CD8-positive, alpha-beta memory T cell (primary cell): ENCODE measurements around the gene MCCC2. TPM values are rescaled to one million over a fixed set of nuclear protein-coding genes. Genes with fewer than 3 reads are reported as not detected.
"Not testable (repeated sequence)": the region's sequence is repeated elsewhere in the genome, so short reads cannot be mapped to it uniquely, and the experiment has no call there.

Experiments
- CTCF ChIA-PET: fragments of 350-600 bp; sonication (Branson Sonifier 250); formaldehyde crosslinking; loops from one replicate; lab custom pipeline; 2021; ENCODE audit warnings: antibody characterized with exemption; lab: Charles Lee
- POLR2A ChIA-PET: fragments of 350-600 bp; sonication (Branson Sonifier 250); formaldehyde crosslinking; loops from one replicate; lab custom pipeline; 2021; ENCODE audit warnings: antibody characterized with exemption; lab: Charles Lee
- DNase-seq, 5 donors: peaks; one replicate each; pipeline versions ENCODE4 v3.0.0 to v3.0.0-alpha.2; 2020 to 2022; ENCODE audit warnings: mixed read lengths in 1 of 5
- H3K27ac ChIP-seq: one replicate; pipeline ENCODE4 v1.7.0; 2013; ENCODE audit warnings: low read depth, mild to moderate bottlenecking, low read length, moderate library complexity
- H3K27me3 ChIP-seq: 2 replicates; pipeline ENCODE4 v1.7.0; 2013; ENCODE audit warnings: low read length, mild to moderate bottlenecking; ENCODE audit not compliant: insufficient read depth, poor library complexity, severe bottlenecking
- H3K36me3 ChIP-seq: 2 replicates; pipeline ENCODE4 v1.7.0; 2013; ENCODE audit warnings: mild to moderate bottlenecking, low read length, moderate library complexity; ENCODE audit not compliant: insufficient read depth
- H3K4me1 ChIP-seq: 2 replicates; pipeline ENCODE4 v1.7.0; 2013; ENCODE audit warnings: mild to moderate bottlenecking, low read length, moderate library complexity; ENCODE audit not compliant: insufficient read depth
- H3K4me3 ChIP-seq: 2 replicates; pipeline ENCODE4 v1.7.0; 2013; ENCODE audit warnings: mild to moderate bottlenecking, low read length
- H3K9me3 ChIP-seq: 2 replicates; pipeline ENCODE4 v1.7.0; 2013; ENCODE audit warnings: mild to moderate bottlenecking, low read length
- H3K27ac Mint-ChIP-seq, 8 donors: one replicate each; pipeline ENCODE4 v1.8.0; 2020 to 2021; ENCODE audit warnings: mixed read lengths in 8 of 8, mild to moderate bottlenecking in 6 of 8, inconsistent platforms in 3 of 8, moderate library complexity in 3 of 8
- H3K27me3 Mint-ChIP-seq, 2 donors: one replicate each; pipeline ENCODE4 v1.8.0; 2020 to 2021; ENCODE audit warnings: mixed read lengths in 2 of 2, mild to moderate bottlenecking in 1 of 2, moderate library complexity in 1 of 2
- H3K36me3 Mint-ChIP-seq, 3 donors: one replicate each; pipeline ENCODE4 v1.8.0; 2020 to 2021; ENCODE audit warnings: mixed read lengths in 3 of 3, inconsistent platforms in 1 of 3, mild to moderate bottlenecking in 1 of 3
- H3K4me1 Mint-ChIP-seq, 3 donors: one replicate each; pipeline ENCODE4 v1.8.0; 2020 to 2021; ENCODE audit warnings: mixed read lengths in 3 of 3, inconsistent platforms in 1 of 3, mild to moderate bottlenecking in 1 of 3
- H3K4me3 Mint-ChIP-seq, 7 donors: one replicate each; pipeline ENCODE4 v1.8.0; 2020 to 2021; ENCODE audit warnings: mixed read lengths in 7 of 7, mild to moderate bottlenecking in 6 of 7, moderate library complexity in 4 of 7, inconsistent platforms in 2 of 7
- H3K9me3 Mint-ChIP-seq, 5 donors: one replicate each; pipeline ENCODE4 v1.8.0; 2020 to 2022; ENCODE audit warnings: mixed read lengths in 5 of 5, mild to moderate bottlenecking in 3 of 5, moderate library complexity in 2 of 5, inconsistent platforms in 1 of 5
- polyA plus RNA-seq: library from polyadenylated mRNA; unstranded; fragments of 300-500 nt; fragmentation: Illumina TruSeq; gene quantifications from one replicate; pipeline ENCODE4 v1.2.3, GENCODE V29; 2021
- total RNA-seq, 2 experiments: library from RNA; stranded (reverse); gene quantifications; one replicate each; pipeline ENCODE4 v1.2.3, GENCODE V29; 2021

MCCC2 gene
- total and polyA plus RNA-seq, 3 experiments from 2014 or later, result 26.0 to 63.8 (median 62.8) TPM

- no peaks in the 10 kb centered on the region for H3K9me3 ChIP-seq
- no peak overlapping the region for H3K27ac ChIP-seq
- no peak overlapping the region for H3K4me3 ChIP-seq
- Mint-ChIP-seq H3K4me3 (peak overlapping the region in 2 of 7 donors; percentile 63 to 80), H3K9me3 (no peaks in the 10 kb centered on the region), H3K4me1 (peaks cover 26 to 35% (median 30%) of the 10 kb centered on the region in 3 donors), H3K27ac (peak overlapping the region; percentile 83 to 94 (median 88)), H3K36me3 (peaks cover 8 to 61% (median 28%) of the 10 kb centered on the region in 3 donors), H3K27me3 (no peaks in the 10 kb centered on the region)
- H3K4me1 ChIP-seq, result peaks cover 16% of the 10 kb centered on the region
- H3K36me3 ChIP-seq, result peaks cover 27% of the 10 kb centered on the region
- no peak for DNase-seq
- POLR2A ChIA-PET, result interaction anchor here (0.6 to 1.8 kb wide), 2 partner anchors 13 to 145 kb away, joined by 3 to 11 read pairs; partner anchors contain the start of genes BDP1 and MCCC2
- CTCF ChIA-PET, result interaction anchor here (0.8 to 2.3 kb wide), 14 partner anchors 10 to 155 kb away, joined by 3 to 23 read pairs (median 4); partner anchors contain the start of genes BDP1 and MCCC2
- no peaks in the 10 kb centered on the region for H3K27me3 ChIP-seq
Observed at GRCh38 chr5:71600783-71601182, 13.6 kb downstream of the MCCC2 start.

DNA sequence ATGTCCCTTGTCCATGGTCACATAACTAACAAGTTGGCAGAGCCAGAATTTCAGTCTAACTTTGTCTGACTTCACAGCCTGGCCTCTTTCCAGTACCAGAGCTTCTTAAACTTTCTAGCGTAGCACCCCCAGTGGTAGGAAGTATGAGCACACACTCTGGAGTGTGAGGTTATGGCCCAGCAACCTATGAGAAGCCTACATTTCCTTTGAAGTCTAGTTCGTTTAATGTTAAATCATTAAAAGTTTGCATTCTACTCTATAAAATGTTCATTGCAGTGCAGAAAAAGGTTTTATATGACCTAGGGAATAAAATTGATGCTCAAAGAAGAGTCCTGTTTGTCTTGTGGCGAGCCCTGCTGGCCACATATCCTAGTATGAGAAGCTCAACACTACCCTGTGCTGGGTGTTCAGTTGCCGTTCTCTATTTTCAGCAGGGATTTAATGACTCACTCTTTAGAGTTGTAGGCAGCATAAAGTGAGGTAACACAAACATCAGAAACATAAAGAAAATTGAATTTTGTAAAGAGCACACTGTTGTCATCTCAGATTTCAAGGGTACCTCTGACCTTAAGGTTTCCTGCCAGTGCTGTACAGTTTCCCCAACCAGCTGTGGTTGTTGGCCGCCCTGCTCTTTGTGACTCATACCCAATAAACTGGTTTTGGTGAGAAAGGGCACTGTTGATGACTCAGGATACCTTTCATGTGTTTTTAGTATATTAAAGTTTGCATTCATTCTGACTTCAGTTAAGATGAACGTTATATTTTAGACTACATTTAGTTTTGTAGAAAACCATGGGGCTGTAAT, 14.3 kb downstream of the MCCC2 start:
- peak overlapping the region; percentile 83 to 94 (median 88) for H3K27ac Mint-ChIP-seq
- H3K27me3 Mint-ChIP-seq, result no peaks in the 10 kb centered on the region
- Histone ChIP-seq H3K27ac (no peak overlapping the region), H3K36me3 (peaks cover 21% of the 10 kb centered on the region), H3K27me3 (no peaks in the 10 kb centered on the region), H3K9me3 (no peaks in the 10 kb centered on the region), H3K4me1 (peaks cover 16% of the 10 kb centered on the region), H3K4me3 (no peak overlapping the region)
- H3K9me3 Mint-ChIP-seq, result no peaks in the 10 kb centered on the region
- H3K4me1 Mint-ChIP-seq, result peaks cover 26 to 35% (median 30%) of the 10 kb centered on the region in 3 donors
- peaks cover 8 to 58% (median 22%) of the 10 kb centered on the region in 3 donors for H3K36me3 Mint-ChIP-seq
- POLR2A ChIA-PET, result interaction anchor here (0.6 to 1.8 kb wide), 2 partner anchors 14 to 146 kb away, joined by 3 to 11 read pairs; partner anchors contain the start of genes BDP1 and MCCC2
- H3K4me3 Mint-ChIP-seq, result peak overlapping the region in 6 of 7 donors; percentile 33 to 80 (median 56)
- peak; percentile 48 to 88 (median 57) for DNase-seq
- CTCF ChIA-PET, result interaction anchor here (0.8 to 2.3 kb wide), 16 partner anchors 11 to 154 kb away, joined by 3 to 23 read pairs (median 3); partner anchors contain the start of genes BDP1 and MCCC2

DNA sequence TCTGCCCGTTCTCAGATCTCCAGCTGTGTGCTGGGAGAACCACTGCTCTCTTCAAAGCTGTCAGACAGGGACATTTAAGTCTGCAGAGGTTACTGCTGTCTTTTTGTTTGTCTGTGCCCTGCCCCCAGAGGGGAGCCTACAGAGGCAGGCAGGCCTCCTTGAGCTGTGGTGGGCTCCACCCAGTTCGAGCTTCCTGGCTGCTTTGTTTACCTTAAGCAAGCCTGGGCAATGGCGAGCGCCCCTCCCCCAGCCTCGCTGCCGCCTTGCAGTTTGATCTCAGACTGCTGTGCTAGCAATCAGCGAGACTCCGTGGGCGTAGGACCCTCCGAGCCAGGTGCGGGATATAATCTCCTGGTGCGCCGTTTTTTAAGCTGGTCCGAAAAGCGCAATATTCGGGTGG, 22.8 kb downstream of the MCCC2 start:
- H3K36me3 ChIP-seq, H3K27ac Mint-ChIP-seq, H3K27me3 ChIP-seq, H3K4me3 ChIP-seq, CTCF ChIA-PET, H3K27me3 Mint-ChIP-seq, H3K9me3 Mint-ChIP-seq, H3K9me3 ChIP-seq, H3K4me3 Mint-ChIP-seq, POLR2A ChIA-PET, H3K4me1 ChIP-seq, H3K27ac ChIP-seq: not testable (repeated sequence)
- H3K36me3 Mint-ChIP-seq, result peaks cover 7 to 41% (median 14%) of the 10 kb centered on the region in 3 donors
- peak in 1 of 5 donors; percentile 54 for DNase-seq
- peaks cover 3 to 12% (median 9%) of the 10 kb centered on the region in 3 donors for H3K4me1 Mint-ChIP-seq

- no peak overlapping the region for H3K27ac ChIP-seq
- H3K4me3 Mint-ChIP-seq, result no peak overlapping the region
- no peaks in the 10 kb centered on the region for H3K27me3 ChIP-seq
- POLR2A ChIA-PET, result no interaction called here
- H3K27me3 Mint-ChIP-seq, result no peaks in the 10 kb centered on the region
- H3K36me3 ChIP-seq, result peaks cover 7% of the 10 kb centered on the region
- H3K36me3 Mint-ChIP-seq, result peaks cover 29 to 73% (median 41%) of the 10 kb centered on the region in 3 donors
- no peaks in the 10 kb centered on the region for H3K4me1 ChIP-seq
- no peak overlapping the region for H3K27ac Mint-ChIP-seq
- no peak overlapping the region for H3K4me3 ChIP-seq
- H3K4me1 Mint-ChIP-seq, result peaks cover 22 to 34% (median 32%) of the 10 kb centered on the region in 3 donors
- no peaks in the 10 kb centered on the region for H3K9me3 Mint-ChIP-seq
- H3K9me3 ChIP-seq, result no peaks in the 10 kb centered on the region
- DNase-seq, result no peak
- CTCF ChIA-PET, result no interaction called here
Observed at GRCh38 chr5:71615809-71616208, 28.7 kb downstream of the MCCC2 start.

GRCh38 chr5:71620630-71621029, 33.5 kb downstream of the MCCC2 start:
- H3K36me3 ChIP-seq, result peaks cover 7% of the 10 kb centered on the region
- H3K27me3 ChIP-seq, result no peaks in the 10 kb centered on the region
- Mint-ChIP-seq H3K4me3 (no peak overlapping the region), H3K27me3 (no peaks in the 10 kb centered on the region), H3K4me1 (peaks cover 27 to 40% (median 39%) of the 10 kb centered on the region in 3 donors), H3K27ac (no peak overlapping the region), H3K9me3 (no peaks in the 10 kb centered on the region), H3K36me3 (peaks cover 35 to 79% (median 39%) of the 10 kb centered on the region in 3 donors)
- CTCF ChIA-PET, result no interaction called here
- H3K4me1 ChIP-seq, result no peaks in the 10 kb centered on the region
- H3K4me3 ChIP-seq, result no peak overlapping the region
- DNase-seq, result no peak
- no peaks in the 10 kb centered on the region for H3K9me3 ChIP-seq
- H3K27ac ChIP-seq, result no peak overlapping the region
- POLR2A ChIA-PET, result no interaction called here

DNA sequence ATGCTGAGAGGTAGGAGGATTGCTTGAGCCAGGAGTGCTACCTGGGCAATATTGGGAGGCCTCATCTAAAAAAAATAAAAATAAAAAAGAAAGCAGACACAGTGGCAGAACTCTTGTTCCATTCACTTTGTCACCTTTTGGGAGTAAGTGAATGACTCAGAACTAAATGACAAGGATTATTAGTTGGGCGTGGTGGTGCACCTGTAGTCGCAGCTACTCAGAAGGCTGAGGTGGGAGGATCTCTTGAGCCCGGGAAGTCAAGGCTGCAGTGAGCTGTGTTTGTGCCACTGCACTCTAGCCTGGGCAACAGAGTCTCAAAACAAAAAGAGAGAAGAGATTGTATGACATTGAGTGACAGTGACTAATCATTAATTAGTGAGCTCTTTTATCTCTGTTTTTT, 34.1 kb downstream of the MCCC2 start:
- Histone ChIP-seq H3K9me3 (no peaks in the 10 kb centered on the region), H3K27me3 (no peaks in the 10 kb centered on the region), H3K36me3 (peaks cover under 1% of the 10 kb centered on the region), H3K4me1 (no peaks in the 10 kb centered on the region), H3K4me3 (no peak overlapping the region), H3K27ac (no peak overlapping the region)
- POLR2A ChIA-PET, result no interaction called here
- CTCF ChIA-PET, result no interaction called here
- no peak for DNase-seq
- Mint-ChIP-seq H3K4me1 (peaks cover 25 to 37% (median 35%) of the 10 kb centered on the region in 3 donors), H3K27ac (peak overlapping the region in 1 of 8 donors; percentile 23), H3K36me3 (peaks cover 34 to 75% (median 35%) of the 10 kb centered on the region in 3 donors), H3K9me3 (no peaks in the 10 kb centered on the region), H3K4me3 (no peak overlapping the region), H3K27me3 (no peaks in the 10 kb centered on the region)

DNA sequence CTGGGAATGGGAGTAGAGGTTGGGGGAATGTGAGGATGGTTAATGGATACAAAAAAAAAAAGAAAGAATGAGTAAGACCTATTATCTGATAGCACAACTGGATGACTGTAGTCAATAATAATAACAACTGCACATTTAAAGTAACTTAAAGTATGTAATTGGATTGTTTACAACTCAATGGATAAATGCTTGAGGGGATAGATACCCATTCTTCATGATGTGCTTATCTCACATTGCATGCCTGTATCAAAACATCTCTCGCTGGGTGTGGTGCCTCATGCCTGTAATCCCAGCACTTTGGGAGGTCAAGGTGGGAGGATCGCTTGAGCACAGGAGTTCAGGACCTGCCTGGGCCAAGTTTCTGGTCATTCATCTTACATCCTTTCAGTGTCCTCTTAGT, 34.6 kb downstream of the MCCC2 start:
- Histone ChIP-seq H3K9me3 (no peaks in the 10 kb centered on the region), H3K36me3 (no peaks in the 10 kb centered on the region), H3K4me3 (no peak overlapping the region), H3K4me1 (no peaks in the 10 kb centered on the region), H3K27ac (no peak overlapping the region), H3K27me3 (no peaks in the 10 kb centered on the region)
- Mint-ChIP-seq H3K27me3 (no peaks in the 10 kb centered on the region), H3K4me3 (no peak overlapping the region), H3K4me1 (peaks cover 23 to 33% (median 30%) of the 10 kb centered on the region in 3 donors), H3K27ac (peak overlapping the region in 2 of 8 donors; percentile 23 to 62), H3K9me3 (no peaks in the 10 kb centered on the region), H3K36me3 (peaks cover 30 to 74% (median 30%) of the 10 kb centered on the region in 3 donors)
- DNase-seq, result no peak
- ChIA-PET POLR2A (no interaction called here), CTCF (interaction anchor here (1.0 kb wide), 1 partner anchor 21 kb away, joined by 3 read pairs; no protein-coding TSS in a partner anchor)
